K562 (cell line): ENCODE measurements around the gene ARHGAP30. TPM values are rescaled to one million over a fixed set of nuclear protein-coding genes. Genes with fewer than 3 reads are reported as not detected.

ENCODE experiments used
- ARID1B ChIP-seq: fragments of 450-650 bp; IDR thresholded peaks from 2 replicates; pipeline ENCODE4 v1.6.1; 2016; ENCODE audit warnings: antibody characterized with exemption, mild to moderate bottlenecking, inconsistent platforms
- CREB1 ChIP-seq, 2 experiments: sonication (generic) in 1 of 2; formaldehyde crosslinking in 1 of 2; IDR thresholded peaks; 2 replicates each; pipeline versions ENCODE4 v1.6.1 to v1.8.0; 2012 to 2022; ENCODE audit warnings: inconsistent platforms in 1 of 2, mild to moderate bottlenecking in 1 of 2, missing genetic modification reagents in 1 of 2, moderate library complexity in 1 of 2
- HNRNPUL1 ChIP-seq: fragments of 200-400 bp; formaldehyde crosslinking; IDR thresholded peaks from 2 replicates; pipeline ENCODE4 v1.6.1; 2017; ENCODE audit warnings: low read length
- MCM5 ChIP-seq: fragments of 450-650 bp; IDR thresholded peaks from 2 replicates; pipeline ENCODE4 v1.6.1; 2016; ENCODE audit warnings: low read depth
- SMAD3 ChIP-seq: fragments of 450-650 bp; formaldehyde crosslinking; conservative IDR thresholded peaks from 2 replicates; pipeline ENCODE4 v1.4.0; 2020; ENCODE audit warnings: mild to moderate bottlenecking
- SMC3 ChIP-seq: conservative IDR thresholded peaks from 2 replicates; pipeline ENCODE4 v1.6.1; 2011; ENCODE audit warnings: low read depth, low read length, improper control_type of control experiment; ENCODE audit not compliant: insufficient read depth
- ZFP30 ChIP-seq: fragments of 250-450 bp; sonication (Bioruptor Pico); IDR thresholded peaks from 2 replicates; pipeline ENCODE4 v1.8.0; 2022; ENCODE audit warnings: moderate library complexity, mild to moderate bottlenecking, inconsistent platforms, borderline replicate concordance
- ZNF830 ChIP-seq: fragments of 250-450 bp; sonication (Bioruptor Pico); IDR thresholded peaks from 2 replicates; pipeline ENCODE4 v1.5.0; 2021; ENCODE audit warnings: mild to moderate bottlenecking
- polyA plus RNA-seq, 8 experiments: library from polyadenylated mRNA; depleted of rRNA in 4 of 8; stranded (reverse) in 5 of 8; unstranded in 3 of 8; fragments of >200 nt; fragmentation: Nextera tagmentation in 2 of 8; fragmentation: Illumina TruSeq in 1 of 8; extraction: Ambion mirVana in 2 of 8; extraction: Trizol in 1 of 8; gene quantifications; 2 replicates each; pipeline versions ENCODE4 v1.2.1 to v1.2.3, GENCODE V29; 2011 to 2014; ENCODE audit warnings: inconsistent platforms in 1 of 8, missing spikeins in 1 of 8
- total RNA-seq, 7 experiments: library from RNA; depleted of rRNA in 6 of 7; stranded (reverse); fragments of >200 nt in 6 of 7; fragmentation: Illumina TruSeq in 2 of 7; extraction: Trizol in 2 of 7; gene quantifications; 2 replicates each; pipeline versions ENCODE4 v1.2.1 to v1.2.3, GENCODE V29; 2011 to 2021; ENCODE audit warnings: low replicate concordance in 1 of 7
- TF ChIP-seq, protein P1 (sequence below), 2 experiments: fragments of 450-650 bp; conservative IDR thresholded peaks; 2 replicates each; pipeline ENCODE4 v1.6.1; 2017; ENCODE audit warnings: mild to moderate bottlenecking in 2 of 2, moderate library complexity in 2 of 2
- TF ChIP-seq, protein P2 (sequence below), 2 experiments: fragments of 450-650 bp; formaldehyde crosslinking in 1 of 2; IDR thresholded peaks; 2 replicates each; pipeline versions ENCODE4 v1.4.0 to v1.6.1; 2014 to 2020; ENCODE audit warnings: mild to moderate bottlenecking in 2 of 2, borderline replicate concordance in 1 of 2, low read depth in 1 of 2
- TF ChIP-seq, protein P3 (sequence below), 2 experiments: fragments of 200-800 bp in 1 of 2; sonication (Bioruptor generic) in 1 of 2; sonication (generic) in 1 of 2; formaldehyde crosslinking in 1 of 2; IDR thresholded peaks in 1 of 2; conservative IDR thresholded peaks in 1 of 2; 2 replicates each; pipeline versions ENCODE4 v1.5.0 to v1.6.1; 2016 to 2020; ENCODE audit warnings: missing compliant biosample characterization in 1 of 2, missing genetic modification characterization in 1 of 2, missing genetic modification reagents in 1 of 2
- TF ChIP-seq, protein P4 (sequence below), 3 experiments: IDR thresholded peaks in 2 of 3; conservative IDR thresholded peaks in 1 of 3; 2 replicates each; pipeline ENCODE4 v1.5.1; 2011 to 2012; ENCODE audit warnings: low read length in 3 of 3, mild to moderate bottlenecking in 3 of 3, control low read depth in 2 of 3, improper control_type of control experiment in 1 of 3, inconsistent platforms in 1 of 3, low read depth in 1 of 3, mixed read lengths in 1 of 3, moderate library complexity in 1 of 3; ENCODE audit not compliant: insufficient read depth in 2 of 3

The ARHGAP30 gene
- total and polyA plus RNA-seq, 9 of the 15 experiments (the other 6 are each of a cell fraction or from before 2014, with no cell fraction given): 0.01 to 0.73 (median 0.12) TPM

DNA sequence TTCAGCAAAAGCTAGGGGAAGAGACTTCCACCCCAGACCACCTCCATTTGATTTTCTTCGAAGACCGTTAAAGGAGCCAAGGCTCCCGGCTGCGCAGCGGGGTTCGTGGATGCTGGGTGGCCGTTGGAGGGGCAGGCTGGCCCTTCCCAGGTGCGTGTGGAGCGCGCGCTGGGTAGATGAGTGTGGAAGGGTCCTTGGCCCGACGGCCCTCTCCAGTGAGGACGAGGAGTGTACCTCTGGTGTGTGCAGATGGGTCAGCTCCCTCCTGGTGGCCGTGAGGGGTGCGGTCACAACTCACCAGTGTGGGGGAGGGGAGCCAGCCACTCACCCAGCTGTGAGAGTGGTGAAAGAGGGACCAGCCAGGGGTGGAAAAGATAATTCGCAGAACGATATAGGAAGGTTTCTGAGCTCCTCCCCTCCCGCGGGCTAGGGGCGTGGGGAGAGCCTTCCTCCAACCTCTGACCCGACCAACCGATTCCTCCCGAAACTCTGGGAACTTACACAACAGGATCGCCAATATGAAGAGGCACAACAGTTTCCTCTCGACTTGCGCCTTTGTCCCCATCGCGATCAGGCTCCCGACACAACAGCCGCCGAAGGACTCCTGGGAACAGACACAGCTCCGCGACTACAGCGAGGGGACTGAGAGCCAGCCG, 49.1 kb downstream of the ARHGAP30 start, which contains the start of gene F11R (continued):
- TF ChIP-seq SMAD3 (CRISPR knock-in tag): no peak
- TF ChIP-seq HNRNPUL1: no peak
- 0 out of 2 replicates have a peak, but pooled peaks have one; percentile 33 for TF ChIP-seq SMC3
- peak; percentile 87 for TF ChIP-seq ARID1B
- TF ChIP-seq, protein P1, sequence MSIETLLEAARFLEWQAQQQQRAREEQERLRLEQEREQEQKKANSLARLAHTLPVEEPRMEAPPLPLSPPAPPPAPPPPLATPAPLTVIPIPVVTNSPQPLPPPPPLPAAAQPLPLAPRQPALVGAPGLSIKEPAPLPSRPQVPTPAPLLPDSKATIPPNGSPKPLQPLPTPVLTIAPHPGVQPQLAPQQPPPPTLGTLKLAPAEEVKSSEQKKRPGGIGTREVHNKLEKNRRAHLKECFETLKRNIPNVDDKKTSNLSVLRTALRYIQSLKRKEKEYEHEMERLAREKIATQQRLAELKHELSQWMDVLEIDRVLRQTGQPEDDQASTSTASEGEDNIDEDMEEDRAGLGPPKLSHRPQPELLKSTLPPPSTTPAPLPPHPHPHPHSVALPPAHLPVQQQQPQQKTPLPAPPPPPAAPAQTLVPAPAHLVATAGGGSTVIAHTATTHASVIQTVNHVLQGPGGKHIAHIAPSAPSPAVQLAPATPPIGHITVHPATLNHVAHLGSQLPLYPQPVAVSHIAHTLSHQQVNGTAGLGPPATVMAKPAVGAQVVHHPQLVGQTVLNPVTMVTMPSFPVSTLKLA (conservative IDR thresholded peaks at IDR 0.05): peak; percentile 60 to 70
- no peak for TF ChIP-seq ZFP30 (CRISPR knock-in tag)
- TF ChIP-seq, protein P2, sequence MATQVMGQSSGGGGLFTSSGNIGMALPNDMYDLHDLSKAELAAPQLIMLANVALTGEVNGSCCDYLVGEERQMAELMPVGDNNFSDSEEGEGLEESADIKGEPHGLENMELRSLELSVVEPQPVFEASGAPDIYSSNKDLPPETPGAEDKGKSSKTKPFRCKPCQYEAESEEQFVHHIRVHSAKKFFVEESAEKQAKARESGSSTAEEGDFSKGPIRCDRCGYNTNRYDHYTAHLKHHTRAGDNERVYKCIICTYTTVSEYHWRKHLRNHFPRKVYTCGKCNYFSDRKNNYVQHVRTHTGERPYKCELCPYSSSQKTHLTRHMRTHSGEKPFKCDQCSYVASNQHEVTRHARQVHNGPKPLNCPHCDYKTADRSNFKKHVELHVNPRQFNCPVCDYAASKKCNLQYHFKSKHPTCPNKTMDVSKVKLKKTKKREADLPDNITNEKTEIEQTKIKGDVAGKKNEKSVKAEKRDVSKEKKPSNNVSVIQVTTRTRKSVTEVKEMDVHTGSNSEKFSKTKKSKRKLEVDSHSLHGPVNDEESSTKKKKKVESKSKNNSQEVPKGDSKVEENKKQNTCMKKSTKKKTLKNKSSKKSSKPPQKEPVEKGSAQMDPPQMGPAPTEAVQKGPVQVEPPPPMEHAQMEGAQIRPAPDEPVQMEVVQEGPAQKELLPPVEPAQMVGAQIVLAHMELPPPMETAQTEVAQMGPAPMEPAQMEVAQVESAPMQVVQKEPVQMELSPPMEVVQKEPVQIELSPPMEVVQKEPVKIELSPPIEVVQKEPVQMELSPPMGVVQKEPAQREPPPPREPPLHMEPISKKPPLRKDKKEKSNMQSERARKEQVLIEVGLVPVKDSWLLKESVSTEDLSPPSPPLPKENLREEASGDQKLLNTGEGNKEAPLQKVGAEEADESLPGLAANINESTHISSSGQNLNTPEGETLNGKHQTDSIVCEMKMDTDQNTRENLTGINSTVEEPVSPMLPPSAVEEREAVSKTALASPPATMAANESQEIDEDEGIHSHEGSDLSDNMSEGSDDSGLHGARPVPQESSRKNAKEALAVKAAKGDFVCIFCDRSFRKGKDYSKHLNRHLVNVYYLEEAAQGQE (IDR thresholded peaks at IDR 0.05; ENCODE audit: borderline replicate concordance): peak; percentile 32
- TF ChIP-seq, protein P2 (CRISPR knock-in tag; IDR thresholded peaks at IDR 0.05; ENCODE audit: low read depth): 0 out of 2 replicates have a peak, but pooled peaks have one; percentile 65
- TF ChIP-seq MCM5: no peak
- TF ChIP-seq CREB1 (IDR thresholded peaks at IDR 0.05): peak; percentile 73
- peak; percentile 53; the same call in 1 of the 2 replicates for TF ChIP-seq CREB1 (CRISPR knock-in tag; IDR thresholded peaks at IDR 0.05)
- TF ChIP-seq, protein P3, sequence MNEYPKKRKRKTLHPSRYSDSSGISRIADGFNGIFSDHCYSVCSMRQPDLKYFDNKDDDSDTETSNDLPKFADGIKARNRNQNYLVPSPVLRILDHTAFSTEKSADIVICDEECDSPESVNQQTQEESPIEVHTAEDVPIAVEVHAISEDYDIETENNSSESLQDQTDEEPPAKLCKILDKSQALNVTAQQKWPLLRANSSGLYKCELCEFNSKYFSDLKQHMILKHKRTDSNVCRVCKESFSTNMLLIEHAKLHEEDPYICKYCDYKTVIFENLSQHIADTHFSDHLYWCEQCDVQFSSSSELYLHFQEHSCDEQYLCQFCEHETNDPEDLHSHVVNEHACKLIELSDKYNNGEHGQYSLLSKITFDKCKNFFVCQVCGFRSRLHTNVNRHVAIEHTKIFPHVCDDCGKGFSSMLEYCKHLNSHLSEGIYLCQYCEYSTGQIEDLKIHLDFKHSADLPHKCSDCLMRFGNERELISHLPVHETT (CRISPR knock-in tag; conservative IDR thresholded peaks at IDR 0.05 in 1 of 2, IDR thresholded peaks at IDR 0.05 in 1 of 2): peak in 1 of 2 experiments; percentile 26; a peak in 1 of 4 replicates
- no peak for TF ChIP-seq ZNF830
- TF ChIP-seq, protein P4, sequence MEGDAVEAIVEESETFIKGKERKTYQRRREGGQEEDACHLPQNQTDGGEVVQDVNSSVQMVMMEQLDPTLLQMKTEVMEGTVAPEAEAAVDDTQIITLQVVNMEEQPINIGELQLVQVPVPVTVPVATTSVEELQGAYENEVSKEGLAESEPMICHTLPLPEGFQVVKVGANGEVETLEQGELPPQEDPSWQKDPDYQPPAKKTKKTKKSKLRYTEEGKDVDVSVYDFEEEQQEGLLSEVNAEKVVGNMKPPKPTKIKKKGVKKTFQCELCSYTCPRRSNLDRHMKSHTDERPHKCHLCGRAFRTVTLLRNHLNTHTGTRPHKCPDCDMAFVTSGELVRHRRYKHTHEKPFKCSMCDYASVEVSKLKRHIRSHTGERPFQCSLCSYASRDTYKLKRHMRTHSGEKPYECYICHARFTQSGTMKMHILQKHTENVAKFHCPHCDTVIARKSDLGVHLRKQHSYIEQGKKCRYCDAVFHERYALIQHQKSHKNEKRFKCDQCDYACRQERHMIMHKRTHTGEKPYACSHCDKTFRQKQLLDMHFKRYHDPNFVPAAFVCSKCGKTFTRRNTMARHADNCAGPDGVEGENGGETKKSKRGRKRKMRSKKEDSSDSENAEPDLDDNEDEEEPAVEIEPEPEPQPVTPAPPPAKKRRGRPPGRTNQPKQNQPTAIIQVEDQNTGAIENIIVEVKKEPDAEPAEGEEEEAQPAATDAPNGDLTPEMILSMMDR (IDR thresholded peaks at IDR 0.05 in 2 of 3, conservative IDR thresholded peaks at IDR 0.05 in 1 of 3; ENCODE audit: insufficient read depth in 2 of 3, low read depth in 1 of 3, low read length in 3 of 3): peak; percentile 51 to 60 (median 52)
